Neural cell (in vitro differentiated cells): ENCODE results near the gene MOGAT2. TPM values are rescaled to one million over a fixed set of nuclear protein-coding genes. Genes with fewer than 3 reads are reported as not detected.

Experiments used
- H2AFZ ChIP-seq: fragments of 200-600, 300-800 bp; sonication (generic), shearing (Covaris generic); 2 replicates; pipeline ENCODE4 v1.6.0; 2014; ENCODE audit warnings: low read depth, mild to moderate bottlenecking, antibody characterized with exemption, low read length, moderate library complexity
- H3F3A ChIP-seq: fragments of 200-600 bp; shearing (Covaris generic); 2 replicates; pipeline ENCODE4 v1.6.1; 2016; ENCODE audit warnings: mild to moderate bottlenecking, moderate library complexity, mixed read lengths, antibody characterized with exemption, low read length; ENCODE audit not compliant: insufficient read depth, poor library complexity, severe bottlenecking
- H3K27ac ChIP-seq: fragments of 200-600, 300-800 bp; sonication (generic), shearing (Covaris generic); 2 replicates; pipeline ENCODE4 v1.5.1; 2014; ENCODE audit warnings: mild to moderate bottlenecking, low read length, moderate library complexity
- H3K27me3 ChIP-seq: fragments of 300-800, 200-600 bp; sonication (generic), shearing (Covaris generic); 2 replicates; pipeline ENCODE4 v1.6.0; 2014; ENCODE audit warnings: mild to moderate bottlenecking, low read depth, low read length, moderate library complexity; ENCODE audit not compliant: insufficient read depth
- H3K36me3 ChIP-seq: fragments of 300-800, 200-600 bp; sonication (generic), shearing (Covaris generic); 2 replicates; pipeline ENCODE4 v1.5.1; 2014; ENCODE audit warnings: mild to moderate bottlenecking, antibody characterized with exemption, low read length, moderate library complexity; ENCODE audit not compliant: insufficient read depth
- H3K4me2 ChIP-seq: fragments of 300-800, 200-600 bp; sonication (generic), shearing (Covaris generic); 2 replicates; pipeline ENCODE4 v1.6.0; 2014; ENCODE audit warnings: mild to moderate bottlenecking, low read length
- H3K4me3 ChIP-seq: fragments of 300-800, 200-600 bp; sonication (generic), shearing (Covaris generic); 2 replicates; pipeline ENCODE4 v1.5.1; 2014; ENCODE audit warnings: mild to moderate bottlenecking, low read length, moderate library complexity
- H3K79me2 ChIP-seq: fragments of 200-600 bp; shearing (Covaris generic); replicated peaks from 2 replicates; pipeline ENCODE4 v1.6.0; 2014; ENCODE audit warnings: mild to moderate bottlenecking, low read length, moderate library complexity; ENCODE audit not compliant: insufficient read depth
- H3K9ac ChIP-seq: fragments of 300-800, 200-600 bp; sonication (generic), shearing (Covaris generic); 2 replicates; pipeline ENCODE4 v1.6.1; 2016; ENCODE audit warnings: mild to moderate bottlenecking, low read length, mixed read lengths
- H3K9me2 ChIP-seq: fragments of 200-600 bp; shearing (Covaris generic); 2 replicates; pipeline ENCODE4 v1.6.1; 2016; ENCODE audit warnings: mild to moderate bottlenecking, low read length, mixed read lengths; ENCODE audit not compliant: insufficient read depth
- H3K9me3 ChIP-seq: fragments of 200-600, 300-800 bp; sonication (generic), shearing (Covaris generic); 2 replicates; pipeline ENCODE4 v1.6.1; 2016; ENCODE audit warnings: mild to moderate bottlenecking, mixed run types, low read length, moderate library complexity, mixed read lengths
- H4K20me1 ChIP-seq: fragments of 200-600 bp; shearing (Covaris generic); 2 replicates; pipeline ENCODE4 v1.6.1; 2016; ENCODE audit warnings: mild to moderate bottlenecking, mixed run types; ENCODE audit not compliant: insufficient read depth
- EP300 ChIP-seq: fragments of 450-650 bp; conservative IDR thresholded peaks from 2 replicates; pipeline ENCODE4 v1.6.1; 2014; ENCODE audit warnings: antibody characterized with exemption, mild to moderate bottlenecking, moderate library complexity; ENCODE audit not compliant: poor library complexity, severe bottlenecking
- EZH2 ChIP-seq: fragments of 200-600, 300-800 bp; shearing (Covaris generic), sonication (generic); IDR thresholded peaks from 2 replicates; pipeline ENCODE4 v1.6.1; 2014; ENCODE audit warnings: antibody characterized with exemption, low read length, borderline replicate concordance, mild to moderate bottlenecking; ENCODE audit not compliant: insufficient read depth, poor library complexity, severe bottlenecking
- MXI1 ChIP-seq: fragments of 450-650 bp; conservative IDR thresholded peaks from 2 replicates; pipeline ENCODE4 v1.6.1; 2014; ENCODE audit warnings: antibody characterized with exemption, mild to moderate bottlenecking; ENCODE audit not compliant: poor library complexity, severe bottlenecking
- POLR2AphosphoS5 ChIP-seq: IDR thresholded peaks from 2 replicates; pipeline ENCODE4 v1.6.1; 2012
- RAD21 ChIP-seq: fragments of 450-650 bp; conservative IDR thresholded peaks from 2 replicates; pipeline ENCODE4 v1.6.1; 2014; ENCODE audit warnings: antibody characterized with exemption, mild to moderate bottlenecking, moderate library complexity
- REST ChIP-seq: IDR thresholded peaks from 2 replicates; pipeline ENCODE4 v1.6.1; 2012; ENCODE audit warnings: borderline replicate concordance
- SMC3 ChIP-seq: fragments of 450-650 bp; conservative IDR thresholded peaks from 2 replicates; pipeline ENCODE4 v1.6.1; 2014; ENCODE audit warnings: antibody characterized with exemption, mild to moderate bottlenecking, moderate library complexity; ENCODE audit not compliant: poor library complexity
- TAF1 ChIP-seq: IDR thresholded peaks from 2 replicates; pipeline ENCODE4 v1.6.1; 2012; ENCODE audit warnings: low read depth
- polyA plus RNA-seq: library from polyadenylated mRNA; depleted of rRNA; stranded (reverse); fragments of >200 nt; gene quantifications from 2 replicates; pipeline ENCODE4 v1.2.3, GENCODE V29; 2014
- TF ChIP-seq, protein P1 (sequence below): fragments of 450-650 bp; IDR thresholded peaks from 2 replicates; pipeline ENCODE4 v1.5.1; 2014; ENCODE audit warnings: antibody characterized with exemption, mild to moderate bottlenecking, moderate library complexity; ENCODE audit not compliant: poor library complexity, severe bottlenecking

The MOGAT2 gene
- polyA plus RNA-seq, 1 donor from 2014 or later, result not detected

DNA sequence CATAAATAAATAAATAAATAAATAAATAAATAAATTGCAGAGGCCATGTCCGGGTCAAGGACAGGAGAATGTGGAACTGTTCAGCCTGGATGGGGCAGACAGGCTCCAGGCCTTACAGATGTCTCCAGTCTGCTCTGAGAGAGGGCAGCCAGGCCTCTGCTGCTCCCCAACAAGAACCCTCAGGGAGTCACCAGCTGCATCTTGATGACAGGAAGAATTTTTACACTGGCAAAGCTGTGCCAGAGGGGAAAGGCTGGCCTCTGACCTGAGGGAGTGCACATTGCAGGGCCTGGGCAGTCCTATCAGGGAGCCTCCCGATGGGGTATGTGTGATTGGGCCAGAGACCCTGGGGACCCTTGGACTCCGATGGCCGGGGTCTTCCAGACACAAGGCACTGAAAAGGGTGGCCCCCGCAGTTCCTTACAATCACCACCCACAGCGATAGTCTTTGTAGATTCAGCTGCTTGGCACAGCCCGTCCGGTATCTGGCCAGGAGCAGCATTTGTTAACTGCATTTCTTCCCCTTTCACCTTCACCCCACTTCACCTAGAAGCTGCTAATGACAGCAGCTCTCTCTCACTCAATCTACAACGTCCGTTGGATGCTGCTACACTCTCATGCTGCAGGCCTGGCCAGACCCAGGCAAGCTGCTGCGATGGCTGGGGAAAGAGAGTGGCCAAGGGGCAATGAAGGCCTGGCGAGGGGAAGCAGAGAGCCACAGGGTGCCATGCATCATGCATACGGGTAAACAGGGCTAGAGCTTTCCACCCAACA lies 8.1 kb downstream of the MOGAT2 start:
- Histone ChIP-seq H3K4me3 (no peak overlapping the region), H3K27ac (no peak overlapping the region), H3K4me2 (no peak overlapping the region), H3K9ac (no peak overlapping the region), H2AFZ (no peak overlapping the region), H4K20me1 (no peaks in the 10 kb centered on the region), H3F3A (no peaks in the 10 kb centered on the region), H3K9me3 (no peaks in the 10 kb centered on the region), H3K27me3 (no peaks in the 10 kb centered on the region), H3K36me3 (no peaks in the 10 kb centered on the region), H3K79me2 (no peaks in the 10 kb centered on the region), H3K9me2 (no peaks in the 10 kb centered on the region)
- no peak for TF ChIP-seq MXI1
- TF ChIP-seq EP300, result no peak
- TF ChIP-seq, protein P1, sequence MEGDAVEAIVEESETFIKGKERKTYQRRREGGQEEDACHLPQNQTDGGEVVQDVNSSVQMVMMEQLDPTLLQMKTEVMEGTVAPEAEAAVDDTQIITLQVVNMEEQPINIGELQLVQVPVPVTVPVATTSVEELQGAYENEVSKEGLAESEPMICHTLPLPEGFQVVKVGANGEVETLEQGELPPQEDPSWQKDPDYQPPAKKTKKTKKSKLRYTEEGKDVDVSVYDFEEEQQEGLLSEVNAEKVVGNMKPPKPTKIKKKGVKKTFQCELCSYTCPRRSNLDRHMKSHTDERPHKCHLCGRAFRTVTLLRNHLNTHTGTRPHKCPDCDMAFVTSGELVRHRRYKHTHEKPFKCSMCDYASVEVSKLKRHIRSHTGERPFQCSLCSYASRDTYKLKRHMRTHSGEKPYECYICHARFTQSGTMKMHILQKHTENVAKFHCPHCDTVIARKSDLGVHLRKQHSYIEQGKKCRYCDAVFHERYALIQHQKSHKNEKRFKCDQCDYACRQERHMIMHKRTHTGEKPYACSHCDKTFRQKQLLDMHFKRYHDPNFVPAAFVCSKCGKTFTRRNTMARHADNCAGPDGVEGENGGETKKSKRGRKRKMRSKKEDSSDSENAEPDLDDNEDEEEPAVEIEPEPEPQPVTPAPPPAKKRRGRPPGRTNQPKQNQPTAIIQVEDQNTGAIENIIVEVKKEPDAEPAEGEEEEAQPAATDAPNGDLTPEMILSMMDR, result no peak
- no peak for TF ChIP-seq EZH2
- no peak for TF ChIP-seq SMC3
- TF ChIP-seq REST, result no peak
- TF ChIP-seq POLR2AphosphoS5, result no peak

- Histone ChIP-seq H3K9ac (no peak overlapping the region), H3K9me2 (no peaks in the 10 kb centered on the region), H3K9me3 (no peaks in the 10 kb centered on the region), H3K36me3 (no peaks in the 10 kb centered on the region), H4K20me1 (no peaks in the 10 kb centered on the region), H3K4me3 (no peak overlapping the region), H3K4me2 (no peak overlapping the region), H3K79me2 (no peaks in the 10 kb centered on the region), H3K27me3 (no peaks in the 10 kb centered on the region), H3K27ac (no peak overlapping the region), H2AFZ (no peak overlapping the region), H3F3A (no peaks in the 10 kb centered on the region)
- TF ChIP-seq, protein P1, result no peak
- TF ChIP-seq SMC3 (no peak), EZH2 (no peak), TAF1 (no peak), MXI1 (no peak), EP300 (no peak), RAD21 (no peak), REST (no peak), POLR2AphosphoS5 (no peak)
Observed at GRCh38 chr11:75728992-75729391, 11.4 kb downstream of the MOGAT2 start.
